GM18867 (cell line): ENCODE measurements around the gene S100Z.
"Not testable (repeated sequence)": the region's sequence is repeated elsewhere in the genome, so short reads cannot be mapped to it uniquely, and the experiment has no call there.

Experiments
- ATAC-seq: cut with Tn5 transposase; IDR thresholded peaks from one replicate; pipeline ENCODE4 v1.9.1; 2021; ENCODE audit warnings: mild to moderate bottlenecking, moderate library complexity; ENCODE audit not compliant: unreplicated experiment

S100Z gene

DNA sequence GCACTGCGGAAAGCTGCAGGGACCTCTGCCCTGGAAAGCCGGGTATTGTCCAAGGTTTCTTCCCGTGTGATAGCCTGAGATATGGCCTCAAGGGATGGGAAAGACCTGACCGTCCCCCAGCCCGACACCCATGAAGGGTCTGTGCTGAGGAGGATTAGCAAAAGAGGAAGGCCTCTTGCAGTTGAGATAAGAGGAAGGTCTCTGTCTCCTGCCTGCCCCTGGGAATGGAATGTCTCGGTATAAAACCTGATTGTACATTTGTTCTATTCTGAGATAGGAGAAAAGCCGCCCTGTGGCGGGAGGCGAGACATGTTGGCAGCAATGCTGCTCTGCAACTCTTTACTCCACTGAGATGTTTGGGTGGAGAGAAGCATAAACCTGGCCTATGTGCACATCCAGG, 95.4 kb downstream of the S100Z start:
- ATAC-seq, result not testable (repeated sequence)

DNA sequence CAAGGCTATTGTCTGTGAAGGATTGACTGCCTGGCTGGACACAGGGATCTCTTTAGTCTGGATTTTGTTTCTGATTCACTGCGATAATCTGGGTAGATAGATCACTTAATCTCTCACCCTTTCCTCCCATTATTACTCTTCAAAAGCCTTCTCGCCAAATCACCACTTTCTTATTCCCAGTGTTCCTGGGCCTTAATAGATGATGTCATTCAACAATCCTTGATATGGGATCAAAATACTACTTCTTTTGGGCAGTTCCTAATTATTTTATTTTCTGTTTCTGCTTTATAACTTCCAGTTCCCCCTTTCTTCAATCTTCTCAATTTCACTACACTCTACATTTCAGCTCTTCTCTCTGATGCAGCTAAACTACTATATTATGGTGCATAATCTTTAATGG, 96.3 kb downstream of the S100Z start:
- ATAC-seq, result no peak

- no peak for ATAC-seq
These were observed 97.3 kb downstream of the S100Z start for GRCh38 chr5:76947082-76947503.

DNA sequence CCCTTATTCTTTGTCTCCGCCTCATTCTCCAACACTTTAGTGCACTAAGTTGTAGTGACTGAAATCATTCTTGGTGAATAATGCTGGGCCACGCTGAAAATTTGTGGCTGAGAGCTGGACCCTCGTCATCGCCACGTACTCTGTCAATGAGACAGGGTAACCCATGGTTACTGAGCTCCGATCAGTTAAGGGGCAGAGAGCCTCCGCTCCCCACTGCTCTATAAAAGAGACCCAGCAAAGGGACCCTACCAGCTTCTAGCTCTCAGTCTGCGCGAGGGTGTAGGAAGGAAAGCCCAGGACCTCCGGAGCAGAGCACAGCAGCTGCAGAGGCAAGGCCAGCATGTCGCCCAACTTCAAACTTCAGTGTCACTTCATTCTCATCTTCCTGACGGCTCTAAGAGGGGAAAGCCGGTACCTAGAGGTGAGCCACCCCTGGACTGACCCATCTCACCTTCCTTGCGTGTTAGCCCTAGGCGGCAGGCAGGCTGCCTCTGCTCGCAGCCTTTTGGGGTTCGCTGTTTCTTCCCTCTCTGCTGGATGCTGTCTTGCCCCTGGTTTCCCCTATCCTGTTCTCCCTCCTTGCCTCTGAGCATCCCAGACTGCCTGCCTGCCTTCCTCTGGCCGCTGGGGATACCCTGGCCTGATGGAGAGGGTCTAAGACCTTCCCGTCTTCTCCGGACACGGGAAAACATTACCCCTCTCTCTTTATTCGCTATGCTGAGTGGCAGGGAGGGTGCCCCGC, 103.2 kb downstream of the S100Z start, which contains the start of gene CRHBP:
TSS of gene CRHBP (plus strand) at position 251 of the 742 bp plus-strand sequence. CDS start at position 341, 90 bp downstream.
- no peak for ATAC-seq

DNA sequence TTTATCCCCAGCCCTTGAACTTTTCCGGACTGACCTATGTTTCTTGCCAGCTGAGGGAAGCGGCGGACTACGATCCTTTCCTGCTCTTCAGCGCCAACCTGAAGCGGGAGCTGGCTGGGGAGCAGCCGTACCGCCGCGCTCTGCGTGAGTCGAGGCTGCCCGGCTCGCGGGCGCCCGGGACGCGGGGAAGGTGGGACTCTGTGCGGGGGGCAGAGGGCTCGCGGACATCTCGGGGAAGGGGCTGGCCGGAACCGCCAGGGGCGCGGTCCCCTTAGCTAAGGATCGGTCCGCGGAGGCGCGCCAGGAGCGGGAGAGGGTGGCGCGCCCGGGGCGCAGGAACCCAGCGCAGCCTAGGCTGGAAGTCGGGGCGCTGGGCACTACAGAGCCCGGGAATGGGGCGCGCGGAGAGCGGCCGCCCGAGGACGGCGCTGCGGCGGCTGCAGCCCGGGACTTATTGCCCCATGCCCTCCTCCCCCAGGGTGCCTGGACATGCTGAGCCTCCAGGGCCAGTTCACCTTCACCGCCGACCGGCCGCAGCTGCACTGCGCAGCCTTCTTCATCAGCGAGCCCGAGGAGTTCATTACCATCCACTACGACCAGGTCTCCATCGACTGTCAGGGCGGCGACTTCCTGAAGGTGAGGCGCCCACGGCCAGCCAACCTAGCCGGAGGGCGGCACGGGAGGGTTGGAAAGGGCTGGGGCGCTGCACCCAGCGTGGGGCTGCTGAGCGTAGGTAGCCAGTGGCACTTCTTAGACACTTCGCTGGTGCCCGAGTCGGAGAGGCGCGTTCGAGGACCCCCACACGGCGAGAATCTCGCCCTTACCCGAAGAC, 104.0 kb downstream of the S100Z start:
- ATAC-seq, result no peak

DNA sequence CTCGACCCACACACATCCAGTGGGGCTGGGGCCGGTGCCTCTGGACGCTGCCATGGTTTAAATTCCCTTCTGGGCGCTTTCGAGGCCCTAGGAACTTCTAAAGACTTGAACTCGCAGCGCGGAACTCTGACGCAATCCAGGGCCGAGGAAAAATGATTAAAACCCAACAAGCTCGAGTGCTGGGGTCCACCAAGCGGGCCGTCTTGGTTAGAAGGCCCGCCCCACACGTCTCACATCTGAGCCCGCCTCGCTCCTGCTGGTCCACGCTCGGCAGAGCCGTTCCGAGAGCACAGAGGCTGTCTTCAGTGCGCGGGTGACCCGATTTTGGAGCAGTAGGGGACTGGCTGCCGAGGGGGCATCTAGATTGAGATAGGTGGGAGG, 104.6 kb downstream of the S100Z start:
- ATAC-seq, result no peak

- no peak for ATAC-seq
These were observed 106.2 kb downstream of the S100Z start for GRCh38 chr5:76956033-76956432.

DNA sequence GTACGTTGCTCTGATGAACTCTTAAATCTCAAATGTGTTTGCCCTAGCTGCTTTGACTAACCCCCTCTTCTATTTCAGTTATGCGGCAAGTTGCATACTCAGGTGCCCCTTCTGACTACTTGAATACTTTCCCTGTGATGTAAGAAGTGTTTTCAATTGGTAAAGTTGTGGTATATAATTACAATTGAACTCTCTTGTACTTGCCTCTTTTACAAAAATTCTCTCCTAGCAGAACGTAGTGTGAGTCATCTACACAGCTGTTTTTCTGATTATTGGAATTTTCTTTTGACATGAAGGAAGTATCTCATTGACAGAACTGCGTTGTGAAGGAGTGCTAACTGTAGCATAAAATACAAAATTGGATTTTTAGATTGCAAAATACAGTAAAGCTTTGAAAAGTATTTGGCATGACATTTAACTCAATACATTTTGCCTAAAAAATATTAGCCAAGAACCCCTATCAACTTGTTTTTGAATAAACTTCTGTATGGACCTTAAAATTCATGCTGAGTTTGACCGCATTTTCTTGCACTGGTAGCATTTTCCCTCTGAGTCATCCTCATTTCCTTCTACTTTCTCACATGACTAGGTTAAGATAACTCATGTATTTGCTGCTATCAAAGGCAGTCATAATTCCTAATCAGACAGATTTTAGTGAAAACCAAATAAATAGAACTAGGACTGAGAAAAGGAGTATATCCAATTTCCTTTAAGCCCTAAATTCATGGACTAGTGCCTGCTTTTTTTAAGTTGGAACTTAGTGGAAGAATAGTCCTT, 109.4 kb downstream of the S100Z start:
- ATAC-seq, result no peak

- ATAC-seq, result peak; percentile 80
These were observed 110.3 kb downstream of the S100Z start for GRCh38 chr5:76960004-76960625.

DNA sequence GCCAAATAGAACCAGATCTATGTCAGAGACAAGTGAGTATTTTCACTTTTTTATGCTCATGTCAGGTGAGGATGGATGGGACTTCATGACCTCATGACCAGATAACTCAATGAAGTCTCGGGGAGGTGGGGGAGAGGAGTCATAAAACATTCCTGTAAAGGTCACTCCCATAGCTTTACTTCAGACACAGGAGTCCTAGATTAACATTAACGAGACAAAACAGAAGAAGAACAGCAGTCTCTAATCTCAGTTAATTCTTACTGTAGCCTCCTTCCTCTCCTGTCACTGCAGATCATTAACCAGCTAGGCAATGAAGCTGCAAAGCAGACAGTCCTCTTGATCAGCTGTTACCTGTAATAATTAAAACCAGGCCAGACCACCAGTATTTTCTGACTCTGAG, 114.2 kb downstream of the S100Z start:
- ATAC-seq, result no peak
